ENCODE measurements around the gene CC2D2B. TPM values are rescaled to one million over a fixed set of nuclear protein-coding genes. Genes with fewer than 3 reads are reported as not detected.

Gene CC2D2B
- total RNA-seq, 2 donors from 2014 or later: 0.57 to 1.2 TPM

DNA sequence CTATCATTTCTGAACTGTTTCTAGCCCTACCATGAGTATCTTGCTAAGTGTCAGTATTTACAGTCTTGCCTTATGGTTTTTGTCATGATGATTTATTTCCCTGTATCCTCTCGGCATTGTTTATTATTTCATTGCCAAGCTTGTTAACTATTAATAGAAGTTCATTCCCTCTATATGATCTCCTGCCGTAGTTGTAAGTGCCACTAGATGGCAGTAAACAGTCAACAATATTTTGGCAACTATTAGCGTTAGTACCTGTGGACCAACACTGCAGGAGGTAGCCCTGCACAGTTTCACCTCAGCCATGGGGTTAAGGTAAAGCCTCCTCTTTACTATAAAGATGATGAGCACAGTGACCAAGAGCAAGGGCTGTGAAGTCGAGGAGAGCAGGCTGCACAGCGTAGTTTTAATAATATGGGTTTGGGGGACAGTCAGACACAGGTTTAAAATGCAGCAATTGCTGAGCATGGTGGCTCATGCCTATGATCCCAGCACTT lies 109.5 kb downstream of the CC2D2B start:
- Mint-ChIP-seq H3K9me3 (no peaks in the 10 kb centered on the region), H3K4me1 (ENCODE audit: low read depth in 2 of 2) (peaks cover 0 to 5% of the 10 kb centered on the region in 2 donors), H3K36me3 (peaks cover 5% of the 10 kb centered on the region), H3K27me3 (peaks cover 4 to 17% of the 10 kb centered on the region in 2 donors), H3K27ac (no peak overlapping the region), H3K4me3 (no peak overlapping the region)
- ATAC-seq: peak; percentile 74 to 77
- DNase-seq (ENCODE audit: low spot score): no peak

DNA sequence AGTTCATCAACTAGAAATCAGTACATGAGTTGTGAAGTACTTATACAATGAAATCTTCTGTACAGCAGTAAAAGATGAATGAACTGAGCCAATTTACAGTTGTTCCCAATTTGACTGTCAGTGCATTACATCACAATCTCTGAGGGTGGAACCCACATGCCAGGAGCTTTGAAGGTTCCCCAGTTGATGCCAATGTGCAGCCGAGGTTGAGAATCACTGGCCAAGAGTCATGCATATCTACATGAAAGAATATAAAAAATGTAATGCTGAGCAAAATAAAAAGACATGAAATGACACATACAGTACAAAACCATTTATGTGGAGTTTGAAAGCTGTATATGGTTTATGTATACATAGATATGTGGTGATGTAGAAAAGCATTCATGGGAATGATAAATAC lies 113.6 kb downstream of the CC2D2B start:
- no peak for DNase-seq (ENCODE audit: low spot score)
- Mint-ChIP-seq H3K27ac (no peak overlapping the region), H3K4me3 (no peak overlapping the region), H3K36me3 (peaks cover 5% of the 10 kb centered on the region), H3K4me1 (ENCODE audit: low read depth in 2 of 2) (peaks cover 11 to 22% of the 10 kb centered on the region in 2 donors), H3K27me3 (peaks cover 4 to 7% of the 10 kb centered on the region in 2 donors), H3K9me3 (no peaks in the 10 kb centered on the region)
- no peak for ATAC-seq

DNA sequence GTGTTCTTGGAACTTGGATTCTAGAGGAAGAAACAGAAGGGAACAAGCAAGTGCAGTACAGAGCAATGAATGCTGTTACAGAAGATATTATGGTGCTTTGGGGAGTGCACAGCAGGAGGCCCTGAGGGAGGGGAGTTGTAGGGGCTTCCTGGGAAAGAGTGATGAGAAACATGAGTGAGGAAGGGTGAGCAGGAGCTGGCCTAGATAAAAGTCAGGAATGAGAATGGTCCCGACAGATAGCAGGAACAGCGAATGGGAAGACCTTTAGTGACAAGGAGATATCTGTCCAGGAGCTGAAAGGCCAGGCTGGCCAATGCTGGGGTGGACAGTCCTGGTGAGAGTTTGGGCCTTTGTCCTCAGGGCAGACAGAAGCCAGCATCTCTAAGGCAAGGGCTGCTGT lies 115.0 kb downstream of the CC2D2B start:
- no peaks in the 10 kb centered on the region for H3K9me3 Mint-ChIP-seq
- H3K36me3 Mint-ChIP-seq: peaks cover 5% of the 10 kb centered on the region
- no peaks in the 10 kb centered on the region for H3K27me3 Mint-ChIP-seq
- H3K4me3 Mint-ChIP-seq: peak overlapping the region; percentile 19
- peaks cover 11 to 18% of the 10 kb centered on the region in 2 donors for H3K4me1 Mint-ChIP-seq (ENCODE audit: low read depth in 2 of 2)
- DNase-seq (ENCODE audit: low spot score) (no peak), ATAC-seq (peak in 1 of 2 donors; percentile 13)
- peak overlapping the region; percentile 57 to 71 for H3K27ac Mint-ChIP-seq

DNA sequence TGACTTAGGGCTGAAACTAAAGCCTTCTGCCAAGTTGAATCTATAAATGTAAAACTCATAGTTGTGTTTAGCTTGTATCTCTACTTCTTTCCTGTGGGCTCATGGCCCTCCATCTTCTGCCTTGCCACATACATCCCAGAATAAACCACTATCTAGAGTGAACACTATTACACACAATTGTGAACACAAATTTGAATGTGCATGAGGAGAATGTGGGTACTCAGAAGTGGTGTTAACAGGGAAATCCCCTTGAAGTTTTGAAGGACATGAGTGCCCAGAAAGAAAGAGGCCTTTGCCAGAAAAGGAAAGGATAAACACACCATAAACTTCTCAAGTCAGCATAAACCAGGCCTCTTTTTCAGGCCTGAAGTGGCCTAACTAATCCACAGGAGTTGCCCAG lies 115.4 kb downstream of the CC2D2B start:
- peaks cover 5% of the 10 kb centered on the region for H3K36me3 Mint-ChIP-seq
- H3K9me3 Mint-ChIP-seq: no peaks in the 10 kb centered on the region
- peak overlapping the region; percentile 57 to 71 for H3K27ac Mint-ChIP-seq
- DNase-seq (ENCODE audit: low spot score) (no peak), ATAC-seq (peak; percentile 70 to 72)
- H3K27me3 Mint-ChIP-seq: peaks cover 0 to 2% of the 10 kb centered on the region in 2 donors
- peaks cover 11 to 18% of the 10 kb centered on the region in 2 donors for H3K4me1 Mint-ChIP-seq (ENCODE audit: low read depth in 2 of 2)
- H3K4me3 Mint-ChIP-seq: peak overlapping the region; percentile 2

DNA sequence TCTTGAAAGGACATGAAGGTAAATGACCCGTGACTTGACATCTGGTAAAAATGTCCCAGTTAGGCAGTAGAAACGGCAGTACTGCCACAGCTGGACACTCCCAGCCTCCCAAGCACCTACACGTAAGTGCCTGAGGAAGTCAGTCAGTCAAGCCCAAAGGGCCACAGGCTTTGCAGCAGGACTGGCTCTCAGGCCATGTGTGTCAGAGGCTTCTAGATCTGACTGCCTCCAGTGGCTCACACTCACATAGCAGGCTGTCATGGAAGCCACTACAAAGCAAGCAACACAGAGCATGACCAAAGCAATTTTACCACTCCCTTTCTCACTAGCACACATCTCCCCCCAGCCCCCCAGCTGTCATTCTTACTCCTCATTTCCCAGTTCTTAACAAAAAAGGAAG lies 117.8 kb downstream of the CC2D2B start:
- Mint-ChIP-seq H3K4me1 (ENCODE audit: low read depth in 2 of 2) (peaks cover 11 to 18% of the 10 kb centered on the region in 2 donors), H3K36me3 (no peaks in the 10 kb centered on the region), H3K27me3 (peaks cover 0 to 7% of the 10 kb centered on the region in 2 donors), H3K4me3 (no peak overlapping the region), H3K27ac (no peak overlapping the region), H3K9me3 (no peaks in the 10 kb centered on the region)
- DNase-seq (ENCODE audit: low spot score) (no peak), ATAC-seq (peak in 1 of 2 donors; percentile 46)

DNA sequence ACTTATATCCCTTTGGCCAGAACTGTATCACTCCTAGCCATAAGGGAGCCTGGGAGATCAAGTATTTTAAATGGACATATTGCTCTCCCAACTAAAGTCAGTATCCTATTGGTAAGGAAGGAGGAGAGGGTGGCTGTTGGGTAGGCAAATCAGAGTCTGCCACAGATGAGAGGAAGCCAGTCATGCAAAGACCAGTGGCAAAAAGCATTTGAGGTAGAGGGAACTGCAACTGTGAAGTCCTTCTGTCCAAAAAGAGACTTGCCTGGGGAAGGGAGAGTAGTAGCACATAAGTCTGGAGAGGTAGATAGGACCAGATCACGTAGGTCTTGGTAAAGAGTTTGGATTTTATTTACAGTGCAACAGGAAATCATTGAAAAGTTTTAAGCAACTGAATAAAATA lies 126.8 kb downstream of the CC2D2B start:
- Mint-ChIP-seq H3K27me3 (peaks cover 22 to 35% of the 10 kb centered on the region in 2 donors), H3K36me3 (peaks cover 4% of the 10 kb centered on the region), H3K4me1 (ENCODE audit: low read depth in 2 of 2) (no peaks in the 10 kb centered on the region), H3K27ac (no peak overlapping the region), H3K9me3 (no peaks in the 10 kb centered on the region), H3K4me3 (no peak overlapping the region)
- DNase-seq (ENCODE audit: low spot score) (no peak), ATAC-seq (no peak)

DNA sequence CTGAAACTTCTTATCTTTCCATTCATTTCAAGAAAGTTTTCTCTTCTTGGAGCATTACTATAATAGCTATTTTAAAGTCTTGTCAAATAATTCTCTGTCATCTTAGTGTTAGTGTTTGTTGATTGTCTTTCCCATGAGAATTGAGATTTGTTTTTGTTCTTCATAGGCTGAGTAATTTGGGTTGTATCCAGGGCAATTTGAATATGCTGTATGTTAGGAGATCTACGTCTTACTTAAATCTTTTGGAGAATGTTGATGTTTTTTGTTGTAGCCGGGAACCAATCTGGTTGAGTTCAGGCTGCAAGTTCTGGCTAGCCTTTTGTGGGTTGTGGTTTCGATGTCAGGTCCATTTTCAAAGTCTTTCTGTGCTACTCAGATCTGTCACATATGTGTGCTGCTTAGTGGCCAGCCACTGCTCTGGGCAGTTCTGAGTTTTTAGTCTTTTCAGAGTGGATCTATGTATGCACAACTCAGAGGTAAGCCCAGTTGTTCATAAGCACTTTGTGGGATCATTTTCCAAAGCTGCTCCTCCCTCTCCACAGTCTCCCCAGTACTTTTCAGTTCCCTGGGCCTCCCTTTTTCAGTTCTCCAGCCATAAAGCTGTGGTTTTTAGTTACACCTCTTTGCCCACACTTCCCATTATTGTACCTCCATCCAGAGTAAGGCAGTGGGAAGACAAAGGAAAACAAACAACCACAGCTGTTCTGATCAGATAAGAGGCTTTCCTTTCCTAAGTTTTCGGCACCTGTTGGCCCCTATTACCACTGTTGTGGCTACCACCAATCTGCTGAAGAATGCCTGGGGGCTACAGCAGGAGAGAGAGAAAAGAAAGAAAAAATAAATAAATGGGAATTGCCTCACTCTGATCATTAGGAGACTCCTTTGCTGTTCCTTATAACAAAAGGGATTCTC lies 131.0 kb downstream of the CC2D2B start:
- Mint-ChIP-seq H3K27me3 (peaks cover 18 to 32% of the 10 kb centered on the region in 2 donors), H3K27ac (no peak overlapping the region), H3K4me1 (ENCODE audit: low read depth in 2 of 2) (peaks cover 6 to 7% of the 10 kb centered on the region in 2 donors), H3K4me3 (no peak overlapping the region), H3K36me3 (peaks cover 4% of the 10 kb centered on the region), H3K9me3 (no peaks in the 10 kb centered on the region)
- DNase-seq (ENCODE audit: low spot score) (no peak), ATAC-seq (no peak)

GRCh38 chr10:96041146-96041545 lies 133.4 kb downstream of the CC2D2B start:
- Mint-ChIP-seq H3K4me3 (no peak overlapping the region), H3K27ac (no peak overlapping the region)
- ATAC-seq: no peak

DNA sequence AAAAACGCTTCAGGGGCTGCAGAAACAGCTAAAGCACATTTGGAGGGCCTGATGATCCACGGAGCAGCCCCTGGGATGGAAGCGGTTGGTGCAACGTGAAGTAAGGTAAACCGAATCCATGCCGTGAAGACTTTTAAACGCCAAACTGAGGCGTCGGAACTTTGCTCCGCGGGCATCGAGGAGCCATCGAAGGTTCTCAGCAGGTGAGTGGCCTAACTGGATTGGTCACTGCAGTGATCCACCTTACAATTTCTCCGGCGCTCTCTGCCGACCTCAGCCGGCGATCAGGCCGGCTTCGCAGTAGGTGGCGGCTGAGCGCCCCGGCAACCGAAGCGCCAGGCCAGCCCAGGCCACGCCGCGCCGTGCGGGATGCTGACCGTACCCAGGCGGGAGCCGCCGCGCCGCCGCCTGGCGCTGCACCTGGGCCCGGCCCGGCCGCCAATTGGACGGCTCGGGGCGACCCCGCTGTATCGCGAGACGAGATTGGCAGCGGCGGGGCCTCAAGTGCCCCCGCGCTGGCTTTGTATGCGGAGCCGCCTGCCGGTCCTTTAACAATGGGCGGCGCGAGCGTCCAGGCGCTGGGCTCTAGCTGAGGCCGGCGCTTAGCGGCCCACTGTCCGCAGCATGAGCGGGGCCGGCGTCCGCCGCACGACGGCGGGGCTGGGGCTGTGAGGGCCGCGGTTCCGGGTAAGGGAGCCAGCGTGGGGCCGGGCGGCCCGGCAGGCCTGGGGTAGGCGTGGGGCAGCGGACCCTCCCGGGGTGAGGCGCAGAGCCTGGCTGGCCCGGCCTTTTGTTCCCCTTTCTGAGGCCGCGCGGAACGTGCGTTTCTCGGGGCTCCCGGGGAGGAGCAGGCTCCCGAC lies 135.5 kb downstream of the CC2D2B start, which contains the start of gene CCNJ:
CCNJ (plus strand) TSS at position 551 of the 860 bp plus-strand sequence. CDS start 811 bp downstream, outside the sequence.
- Mint-ChIP-seq H3K36me3 (peaks cover 20% of the 10 kb centered on the region), H3K9me3 (no peaks in the 10 kb centered on the region), H3K4me1 (ENCODE audit: low read depth in 2 of 2) (peaks cover 35 to 39% of the 10 kb centered on the region in 2 donors), H3K4me3 (peak within 1 kb of the TSS; percentile 85), H3K27me3 (peaks cover 7 to 10% of the 10 kb centered on the region in 2 donors), H3K27ac (peak within 1 kb of the TSS; percentile 81 to 93)
- peak; percentile 89 for DNase-seq (ENCODE audit: low spot score)
- peak; percentile 94 to 96 for ATAC-seq

More at GRCh38 chr10:96041146-96041545, 133.4 kb downstream of the CC2D2B start:
- H3K9me3 Mint-ChIP-seq: no peaks in the 10 kb centered on the region
- peaks cover 13 to 29% of the 10 kb centered on the region in 2 donors for H3K27me3 Mint-ChIP-seq
- H3K36me3 Mint-ChIP-seq: peaks cover 7% of the 10 kb centered on the region
- DNase-seq (ENCODE audit: low spot score): no peak
- peaks cover 20 to 22% of the 10 kb centered on the region in 2 donors for H3K4me1 Mint-ChIP-seq (ENCODE audit: low read depth in 2 of 2)

DNA sequence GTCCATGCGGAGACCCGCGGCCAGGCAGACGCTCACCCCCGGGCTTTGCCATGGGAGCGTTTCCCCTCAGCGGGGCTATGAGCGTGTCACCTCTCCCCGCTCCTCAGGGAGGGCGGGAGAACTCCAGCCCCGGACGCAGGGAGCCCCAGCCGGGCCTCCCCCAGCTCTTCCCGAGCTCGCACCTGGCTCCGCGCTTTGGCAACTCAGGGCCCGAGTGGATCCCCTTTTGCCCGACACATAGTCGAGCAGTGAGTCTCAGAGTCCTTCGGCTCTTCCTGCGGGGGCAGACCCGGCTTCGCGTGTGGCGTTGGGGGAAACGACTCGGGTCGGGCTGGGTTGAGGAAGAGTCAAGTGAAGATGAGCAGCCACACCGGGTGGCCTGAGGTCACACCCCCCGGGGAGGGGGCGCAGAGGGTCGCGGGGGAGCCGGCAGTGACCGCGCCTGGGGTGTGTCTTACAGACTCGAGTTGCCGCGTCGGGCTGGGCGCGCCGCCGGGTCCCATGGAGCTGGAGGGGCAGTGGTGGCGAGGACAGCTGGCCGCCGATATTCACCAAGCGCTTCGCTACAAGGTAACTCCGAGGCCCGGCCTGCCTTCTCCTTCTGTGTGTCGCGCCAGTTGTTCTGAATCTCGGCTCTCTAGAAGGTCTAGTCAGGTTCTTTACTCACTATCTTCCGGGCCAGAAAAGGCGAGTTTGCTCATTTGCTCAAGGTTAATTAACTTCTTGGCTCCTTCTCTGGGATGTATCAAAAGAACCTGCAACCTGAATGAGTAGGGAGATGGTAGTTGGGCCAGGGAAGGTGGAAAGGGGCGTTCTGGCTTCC lies 136.3 kb downstream of the CC2D2B start:
- peaks cover 20% of the 10 kb centered on the region for H3K36me3 Mint-ChIP-seq
- H3K27me3 Mint-ChIP-seq: peaks cover 0 to 1% of the 10 kb centered on the region in 2 donors
- H3K4me1 Mint-ChIP-seq (ENCODE audit: low read depth in 2 of 2): peaks cover 38 to 43% of the 10 kb centered on the region in 2 donors
- H3K4me3 Mint-ChIP-seq: peak overlapping the region; percentile 85
- peak; percentile 70 to 73 for ATAC-seq
- DNase-seq (ENCODE audit: low spot score): peak; percentile 77
- no peaks in the 10 kb centered on the region for H3K9me3 Mint-ChIP-seq
- peak overlapping the region; percentile 81 to 91 for H3K27ac Mint-ChIP-seq

- no peaks in the 10 kb centered on the region for H3K9me3 Mint-ChIP-seq
- peak overlapping the region; percentile 81 to 91 for H3K27ac Mint-ChIP-seq
- DNase-seq (ENCODE audit: low spot score) (no peak), ATAC-seq (no peak)
- H3K4me1 Mint-ChIP-seq (ENCODE audit: low read depth in 2 of 2): peaks cover 38 to 43% of the 10 kb centered on the region in 2 donors
- H3K4me3 Mint-ChIP-seq: peak overlapping the region; percentile 85
- H3K36me3 Mint-ChIP-seq: peaks cover 20% of the 10 kb centered on the region
- H3K27me3 Mint-ChIP-seq: no peaks in the 10 kb centered on the region
These were observed 137.0 kb downstream of the CC2D2B start for GRCh38 chr10:96044736-96045135.

GRCh38 chr10:96046546-96046945 lies 138.8 kb downstream of the CC2D2B start:
- Mint-ChIP-seq H3K27ac (no peak overlapping the region), H3K36me3 (peaks cover 22% of the 10 kb centered on the region), H3K4me3 (peak overlapping the region; percentile 85), H3K9me3 (no peaks in the 10 kb centered on the region), H3K27me3 (no peaks in the 10 kb centered on the region), H3K4me1 (ENCODE audit: low read depth in 2 of 2) (peaks cover 37 to 43% of the 10 kb centered on the region in 2 donors)
- ATAC-seq: no peak
- no peak for DNase-seq (ENCODE audit: low spot score)
